ENCODE measurements around the gene LRRC8C. TPM values are rescaled to one million over a fixed set of nuclear protein-coding genes. Genes with fewer than 3 reads are reported as not detected.
"Not testable (repeated sequence)": the region's sequence is repeated elsewhere in the genome, so short reads cannot be mapped to it uniquely, and the experiment has no call there.

LRRC8C gene
- total RNA-seq, 1 donor from 2014 or later, result 9.8 TPM

GRCh38 chr1:89624715-89625323, 8.1 kb upstream of the LRRC8C start:
- no peak for DNase-seq (ENCODE audit: low read depth)
- no peak overlapping the region for H3K4me3 ChIP-seq (ENCODE audit: low read depth, low read length)
- TF ChIP-seq CTCF (conservative IDR thresholded peaks at IDR 0.05; ENCODE audit: low read depth, low read length), result no peak

- H3K4me3 ChIP-seq (ENCODE audit: low read depth, low read length), result no peak overlapping the region
- no peak for TF ChIP-seq CTCF (conservative IDR thresholded peaks at IDR 0.05; ENCODE audit: low read depth, low read length)
- no peak for DNase-seq (ENCODE audit: low read depth)
These were observed 5.3 kb upstream of the LRRC8C start for GRCh38 chr1:89627596-89627962.

- no peak for TF ChIP-seq CTCF (conservative IDR thresholded peaks at IDR 0.05; ENCODE audit: low read depth, low read length)
- H3K4me3 ChIP-seq (ENCODE audit: low read depth, low read length), result no peak overlapping the region
- no peak for DNase-seq (ENCODE audit: low read depth)
These were observed 3.8 kb upstream of the LRRC8C start for GRCh38 chr1:89629146-89629545.

- not testable (repeated sequence) for H3K4me3 ChIP-seq (ENCODE audit: low read depth, low read length); DNase-seq (ENCODE audit: low read depth)
These were observed 3.3 kb upstream of the LRRC8C start for GRCh38 chr1:89629600-89629999.

- H3K4me3 ChIP-seq (ENCODE audit: low read depth, low read length), result no peak overlapping the region
- no peak for DNase-seq (ENCODE audit: low read depth)
- TF ChIP-seq CTCF (conservative IDR thresholded peaks at IDR 0.05; ENCODE audit: low read depth, low read length), result no peak
These were observed 2.9 kb upstream of the LRRC8C start for GRCh38 chr1:89630048-89630447.

GRCh38 chr1:89631816-89632656, 884 bp upstream of the LRRC8C start:
- no peak for DNase-seq (ENCODE audit: low read depth)
- TF ChIP-seq CTCF (conservative IDR thresholded peaks at IDR 0.05; ENCODE audit: low read depth, low read length), result no peak
- peak overlapping the region; percentile 71 for H3K4me3 ChIP-seq (ENCODE audit: low read depth, low read length)

- TF ChIP-seq CTCF (conservative IDR thresholded peaks at IDR 0.05; ENCODE audit: low read depth, low read length), result no peak
- peak overlapping the region; percentile 71 for H3K4me3 ChIP-seq (ENCODE audit: low read depth, low read length)
- DNase-seq (ENCODE audit: low read depth), result no peak
These were observed 404 bp downstream of the LRRC8C start for GRCh38 chr1:89633248-89633799.

Data from epithelial cell of proximal tubule (primary cell).